ENCODE results near the gene MRTFA. TPM values are rescaled to one million over a fixed set of nuclear protein-coding genes. Genes with fewer than 3 reads are reported as not detected.
"Not testable (repeated sequence)": the region's sequence is repeated elsewhere in the genome, so short reads cannot be mapped to it uniquely, and the experiment has no call there.

The MRTFA gene
- total RNA-seq, 2 experiments from 2014 or later: 47.7 to 66.9 TPM

GRCh38 chr22:40588726-40589125, 47.8 kb downstream of the MRTFA start:
- peaks cover 26% of the 10 kb centered on the region; the same call in 1 of the 2 replicates for H3K79me2 ChIP-seq (ENCODE audit: insufficient read depth, low read depth, low read length)

GRCh38 chr22:40586781-40587180, 49.7 kb downstream of the MRTFA start:
- H2AFZ ChIP-seq (ENCODE audit: low read length): no peak overlapping the region
- DNase-seq (ENCODE audit: low spot score): no peak
- H3K36me3 ChIP-seq (ENCODE audit: insufficient read depth, low read length): peaks cover 25% of the 10 kb centered on the region
- H3K27ac ChIP-seq (ENCODE audit: low read depth, low read length, poor library complexity, severe bottlenecking): no peak overlapping the region
- TF ChIP-seq CTCF (conservative IDR thresholded peaks at IDR 0.05; ENCODE audit: low read length) (no peak), EZH2phosphoT487 (IDR thresholded peaks at IDR 0.05; ENCODE audit: borderline replicate concordance, low read depth, low read length) (no peak)
- no TSS peak for BruUV-seq (replicated peaks)
- no peak overlapping the region for H3K4me2 ChIP-seq (ENCODE audit: low read length)
- no peaks in the 10 kb centered on the region for H4K20me1 ChIP-seq (ENCODE audit: insufficient read depth, low read length)
- peaks cover 7% of the 10 kb centered on the region; the same call in 1 of the 2 replicates for H3K79me2 ChIP-seq (ENCODE audit: insufficient read depth, low read depth, low read length)
- peaks cover 7% of the 10 kb centered on the region; the same call in 1 of the 2 replicates for H3K9me3 ChIP-seq (ENCODE audit: low read length)
- peaks cover 8% of the 10 kb centered on the region for H3K4me1 ChIP-seq (ENCODE audit: insufficient read depth, low read length, poor library complexity, severe bottlenecking)
- intact Hi-C loops (cut with micrococcal nuclease; ENCODE audit: unreplicated experiment): no loop called here
- ChIA-PET POLR2A (interaction anchor here (0.6 kb wide), 1 partner anchor 29 kb away, joined by 8 read pairs; no protein-coding TSS in a partner anchor), CTCF (ENCODE audit: unreplicated experiment) (no interaction called here)
- H3K4me3 ChIP-seq (ENCODE audit: low read depth, low read length, poor library complexity, severe bottlenecking): no peak overlapping the region
- no peaks in the 10 kb centered on the region for H3K9me2 ChIP-seq (ENCODE audit: insufficient read depth, low read length)

More at GRCh38 chr22:40588726-40589125, 47.8 kb downstream of the MRTFA start:
- Histone ChIP-seq H3K4me2 (ENCODE audit: low read length) (no peak overlapping the region), H3K4me3 (ENCODE audit: low read depth, low read length, poor library complexity, severe bottlenecking) (no peak overlapping the region), H3K36me3 (ENCODE audit: insufficient read depth, low read length) (peaks cover 13% of the 10 kb centered on the region), H3K9me3 (ENCODE audit: low read length) (no peaks in the 10 kb centered on the region), H4K20me1 (ENCODE audit: insufficient read depth, low read length) (no peaks in the 10 kb centered on the region), H2AFZ (ENCODE audit: low read length) (no peak overlapping the region), H3K27ac (ENCODE audit: low read depth, low read length, poor library complexity, severe bottlenecking) (no peak overlapping the region), H3K4me1 (ENCODE audit: insufficient read depth, low read length, poor library complexity, severe bottlenecking) (peaks cover 28% of the 10 kb centered on the region), H3K9me2 (ENCODE audit: insufficient read depth, low read length) (no peaks in the 10 kb centered on the region)
- DNase-seq (ENCODE audit: low spot score): no peak
- TF ChIP-seq CTCF (conservative IDR thresholded peaks at IDR 0.05; ENCODE audit: low read length) (no peak), EZH2phosphoT487 (IDR thresholded peaks at IDR 0.05; ENCODE audit: borderline replicate concordance, low read depth, low read length) (no peak)
- ChIA-PET POLR2A (interaction anchor here (0.6 to 1.3 kb wide), 3 partner anchors 9 to 132 kb away, joined by 3 to 4 read pairs (median 3); no protein-coding TSS in a partner anchor), CTCF (ENCODE audit: unreplicated experiment) (no interaction called here)
- intact Hi-C loops (cut with micrococcal nuclease; ENCODE audit: unreplicated experiment): no loop called here
- no TSS peak for BruUV-seq (replicated peaks)

GRCh38 chr22:40585310-40585751, 51.2 kb downstream of the MRTFA start:
- Histone ChIP-seq H3K27ac (ENCODE audit: low read depth, low read length, poor library complexity, severe bottlenecking) (no peak overlapping the region), H3K9me3 (ENCODE audit: low read length) (peaks cover 10% of the 10 kb centered on the region; the same call in 1 of the 2 replicates), H3K9me2 (ENCODE audit: insufficient read depth, low read length) (no peaks in the 10 kb centered on the region), H3K36me3 (ENCODE audit: insufficient read depth, low read length) (peaks cover 26% of the 10 kb centered on the region), H3K79me2 (ENCODE audit: insufficient read depth, low read depth, low read length) (no peaks in the 10 kb centered on the region), H3K4me1 (ENCODE audit: insufficient read depth, low read length, poor library complexity, severe bottlenecking) (peaks cover 3% of the 10 kb centered on the region), H2AFZ (ENCODE audit: low read length) (no peak overlapping the region), H4K20me1 (ENCODE audit: insufficient read depth, low read length) (no peaks in the 10 kb centered on the region), H3K4me3 (ENCODE audit: low read depth, low read length, poor library complexity, severe bottlenecking) (no peak overlapping the region), H3K4me2 (ENCODE audit: low read length) (no peak overlapping the region)
- intact Hi-C loops (cut with micrococcal nuclease; ENCODE audit: unreplicated experiment): no loop called here
- TF ChIP-seq EZH2phosphoT487 (IDR thresholded peaks at IDR 0.05; ENCODE audit: borderline replicate concordance, low read depth, low read length) (no peak), CTCF (conservative IDR thresholded peaks at IDR 0.05; ENCODE audit: low read length) (no peak)
- no TSS peak for BruUV-seq (replicated peaks)
- POLR2A ChIA-PET: interaction anchor here (0.5 kb wide), 1 partner anchor 459 kb away, joined by 3 read pairs; no protein-coding TSS in a partner anchor
- no peak for DNase-seq (ENCODE audit: low spot score)
- CTCF ChIA-PET (ENCODE audit: unreplicated experiment): no interaction called here

- CTCF ChIA-PET (ENCODE audit: unreplicated experiment); H4K20me1 ChIP-seq (ENCODE audit: insufficient read depth, low read length); DNase-seq (ENCODE audit: low spot score); intact Hi-C loops (cut with micrococcal nuclease; ENCODE audit: unreplicated experiment); H3K4me2 ChIP-seq (ENCODE audit: low read length); H3K9me2 ChIP-seq (ENCODE audit: insufficient read depth, low read length); H3K27ac ChIP-seq (ENCODE audit: low read depth, low read length, poor library complexity, severe bottlenecking); H2AFZ ChIP-seq (ENCODE audit: low read length); BruUV-seq (replicated peaks); H3K79me2 ChIP-seq (ENCODE audit: insufficient read depth, low read depth, low read length); H3K4me1 ChIP-seq (ENCODE audit: insufficient read depth, low read length, poor library complexity, severe bottlenecking); H3K4me3 ChIP-seq (ENCODE audit: low read depth, low read length, poor library complexity, severe bottlenecking): not testable (repeated sequence)
- peaks cover 26% of the 10 kb centered on the region for H3K36me3 ChIP-seq (ENCODE audit: insufficient read depth, low read length)
- H3K9me3 ChIP-seq (ENCODE audit: low read length): peaks cover 11% of the 10 kb centered on the region; the same call in 1 of the 2 replicates
- POLR2A ChIA-PET: interaction anchor here (2.0 kb wide), 1 partner anchor 9 kb away, joined by 6 read pairs; no protein-coding TSS in a partner anchor
Observed at GRCh38 chr22:40584766-40585165, 51.8 kb downstream of the MRTFA start.
